Smooth muscle cell (in vitro differentiated cells): ENCODE results near the gene FOXD4L1. TPM values are rescaled to one million over a fixed set of nuclear protein-coding genes. Genes with fewer than 3 reads are reported as not detected.
"Not testable (repeated sequence)": the region's sequence is repeated elsewhere in the genome, so short reads cannot be mapped to it uniquely, and the experiment has no call there.

Source experiments
- DNase-seq: peaks from one replicate; lab custom pipeline; 2025; ENCODE audit not compliant: unreplicated experiment; lab: John Stamatoyannopoulos, UW
- H2AFZ ChIP-seq: fragments of 200-600 bp; sonication (generic); 2 replicates; pipeline ENCODE4 v1.6.0; 2016; ENCODE audit warnings: antibody characterized with exemption, low read depth, mild to moderate bottlenecking
- H3F3A ChIP-seq: fragments of 200-600 bp; sonication (generic); 2 replicates; pipeline ENCODE4 v1.6.0; 2017; ENCODE audit warnings: antibody characterized with exemption, low read depth
- H3K27ac ChIP-seq: fragments of 200-600 bp; sonication (generic); 2 replicates; pipeline ENCODE4 v1.5.1; 2016; ENCODE audit warnings: low read depth, mild to moderate bottlenecking
- H3K27me3 ChIP-seq: fragments of 200-600 bp; sonication (generic); 2 replicates; pipeline ENCODE4 v1.6.1; 2016; ENCODE audit warnings: low read depth, mild to moderate bottlenecking
- H3K36me3 ChIP-seq: fragments of 200-600 bp; sonication (generic); 2 replicates; pipeline ENCODE4 v1.5.1; 2016; ENCODE audit warnings: low read depth
- H3K4me1 ChIP-seq: fragments of 200-600 bp; sonication (generic); 2 replicates; pipeline ENCODE4 v1.5.1; 2016; ENCODE audit warnings: low read depth
- H3K4me2 ChIP-seq: fragments of 200-600 bp; sonication (generic); 2 replicates; pipeline ENCODE4 v1.6.0; 2016; ENCODE audit warnings: mild to moderate bottlenecking
- H3K4me3 ChIP-seq: fragments of 200-600 bp; sonication (generic); 2 replicates; pipeline ENCODE4 v1.5.1; 2016; ENCODE audit warnings: mild to moderate bottlenecking
- H3K79me2 ChIP-seq: fragments of 200-600 bp; sonication (generic); 2 replicates; pipeline ENCODE4 v1.6.0; 2016; ENCODE audit warnings: low read depth, mild to moderate bottlenecking
- H3K9ac ChIP-seq: fragments of 200-600 bp; sonication (generic); 2 replicates; pipeline ENCODE4 v1.6.0; 2016; ENCODE audit warnings: low read depth
- H3K9me3 ChIP-seq: fragments of 200-600 bp; sonication (generic); replicated peaks from 2 replicates; pipeline ENCODE4 v1.5.1; 2016; ENCODE audit warnings: low read depth
- H4K20me1 ChIP-seq: fragments of 200-600 bp; sonication (generic); 2 replicates; pipeline ENCODE4 v1.6.0; 2016; ENCODE audit warnings: low read depth
- WGBS: methylation state at CpG from one replicate; pipeline ENCODE4 v1.1.7; 2016; ENCODE audit warnings: low lambda C conversion rate; 5-methylcytosine and 5-hydroxymethylcytosine counted together
- polyA plus RNA-seq: library from polyadenylated mRNA; unstranded; fragments of >200 nt; fragmentation: Nextera tagmentation; extraction: Ambion mirVana; gene quantifications from 2 replicates; pipeline ENCODE4 v1.2.1, GENCODE V29; 2016
- total RNA-seq: library from RNA; depleted of rRNA; stranded (reverse); fragments of >200 nt; gene quantifications from 2 replicates; pipeline ENCODE4 v1.2.3, GENCODE V29; 2014

FOXD4L1 gene
- total and polyA plus RNA-seq, 2 experiments from 2014 or later, result not detected

GRCh38 chr2:113515995-113516394, 17.5 kb downstream of the FOXD4L1 start:
- H4K20me1 ChIP-seq, H3K79me2 ChIP-seq, H3K4me3 ChIP-seq, H3K9me3 ChIP-seq, H3F3A ChIP-seq, H3K4me1 ChIP-seq, DNase-seq, H3K27ac ChIP-seq, H2AFZ ChIP-seq, H3K9ac ChIP-seq, H3K4me2 ChIP-seq, H3K36me3 ChIP-seq: not testable (repeated sequence)
- WGBS, result 78% methylated on average over 3 of the region's 3 CpGs
- peaks cover 11% of the 10 kb centered on the region for H3K27me3 ChIP-seq

GRCh38 chr2:113517025-113517424, 18.6 kb downstream of the FOXD4L1 start:
- not testable (repeated sequence) for H3K4me3 ChIP-seq, H4K20me1 ChIP-seq, H2AFZ ChIP-seq, H3K27me3 ChIP-seq, DNase-seq, H3K4me2 ChIP-seq, H3K4me1 ChIP-seq, H3K9me3 ChIP-seq, H3F3A ChIP-seq, H3K36me3 ChIP-seq, H3K27ac ChIP-seq, H3K79me2 ChIP-seq, H3K9ac ChIP-seq
- WGBS, result 41% methylated on average over 1 of the region's 2 CpGs

- H3K4me1 ChIP-seq, H3K9me3 ChIP-seq, H3K27me3 ChIP-seq, H3K9ac ChIP-seq, H3K4me3 ChIP-seq, H4K20me1 ChIP-seq, DNase-seq, H3K4me2 ChIP-seq, H3K36me3 ChIP-seq, H3K79me2 ChIP-seq, H3K27ac ChIP-seq, H3F3A ChIP-seq, H2AFZ ChIP-seq: not testable (repeated sequence)
- WGBS, result 94% methylated on average over 6 of the region's 6 CpGs
Observed at GRCh38 chr2:113520837-113521236, 22.4 kb downstream of the FOXD4L1 start.

- not testable (repeated sequence) for H4K20me1 ChIP-seq, H3K4me2 ChIP-seq, H3K4me1 ChIP-seq, H3K9ac ChIP-seq, H3K27ac ChIP-seq, H3K9me3 ChIP-seq, H3K36me3 ChIP-seq, H3K27me3 ChIP-seq, H3K4me3 ChIP-seq, DNase-seq, H2AFZ ChIP-seq, H3F3A ChIP-seq, H3K79me2 ChIP-seq
- WGBS, result 53% methylated on average over 5 of the region's 5 CpGs
Observed at GRCh38 chr2:113521492-113521891, 23.0 kb downstream of the FOXD4L1 start.

GRCh38 chr2:113524986-113525385, 26.5 kb downstream of the FOXD4L1 start:
- H3K27me3 ChIP-seq, H3K9ac ChIP-seq, H3K4me1 ChIP-seq, H3K9me3 ChIP-seq, H3K79me2 ChIP-seq, H3F3A ChIP-seq, DNase-seq, H3K4me3 ChIP-seq, H3K27ac ChIP-seq, H4K20me1 ChIP-seq, H3K36me3 ChIP-seq, H3K4me2 ChIP-seq, H2AFZ ChIP-seq: not testable (repeated sequence)
- WGBS, result 78% methylated on average over 1 of the region's 1 CpG

GRCh38 chr2:113527350-113528045, 29.0 kb downstream of the FOXD4L1 start:
- H3K4me3 ChIP-seq, H3K9ac ChIP-seq, H4K20me1 ChIP-seq, H2AFZ ChIP-seq, DNase-seq, H3K9me3 ChIP-seq, H3K36me3 ChIP-seq, H3K79me2 ChIP-seq, H3F3A ChIP-seq, H3K27ac ChIP-seq, H3K4me1 ChIP-seq, H3K27me3 ChIP-seq: not testable (repeated sequence)
- 31% methylated on average over 5 of the region's 12 CpGs for WGBS
- H3K4me2 ChIP-seq, result peak overlapping the region; percentile 74

- H3K4me2 ChIP-seq, H4K20me1 ChIP-seq, DNase-seq, H3K4me3 ChIP-seq, H3K27ac ChIP-seq, H3K4me1 ChIP-seq, H2AFZ ChIP-seq, H3K9me3 ChIP-seq, H3K36me3 ChIP-seq, H3F3A ChIP-seq, H3K27me3 ChIP-seq, H3K9ac ChIP-seq, H3K79me2 ChIP-seq: not testable (repeated sequence)
- WGBS, result 71% methylated on average over 5 of the region's 5 CpGs
Observed at GRCh38 chr2:113528126-113528525, 29.7 kb downstream of the FOXD4L1 start.

GRCh38 chr2:113528904-113529303, 30.4 kb downstream of the FOXD4L1 start:
- not testable (repeated sequence) for H3K79me2 ChIP-seq, H3K27ac ChIP-seq, H3K27me3 ChIP-seq, H3K9me3 ChIP-seq, H3K36me3 ChIP-seq, H3K4me3 ChIP-seq, DNase-seq, H3F3A ChIP-seq, H2AFZ ChIP-seq, H4K20me1 ChIP-seq, H3K9ac ChIP-seq, H3K4me1 ChIP-seq, H3K4me2 ChIP-seq
- 80% methylated on average over 3 of the region's 3 CpGs for WGBS

GRCh38 chr2:113532991-113533390, 34.5 kb downstream of the FOXD4L1 start:
- H3K4me1 ChIP-seq, H4K20me1 ChIP-seq, DNase-seq, H3K4me3 ChIP-seq, H3K27me3 ChIP-seq, H3K27ac ChIP-seq, H2AFZ ChIP-seq, H3K9ac ChIP-seq, H3F3A ChIP-seq, H3K79me2 ChIP-seq, H3K4me2 ChIP-seq, H3K9me3 ChIP-seq, H3K36me3 ChIP-seq: not testable (repeated sequence)
- WGBS, result 86% methylated on average over 1 of the region's 4 CpGs
